SW480 (cell line): ENCODE results near the gene C1orf174.
A peak's percentile ranks its signal among the peaks of the same experiment; 100 is the strongest.

Experiments used
- DNase-seq: peaks from one replicate; pipeline ENCODE4 v3.0.0-alpha.2; 2016; ENCODE audit warnings: low spot score

C1orf174 gene

GRCh38 chr1:3900150-3900968 lies at the start of gene C1orf174:
Gene C1orf174, minus strand, starts transcription at chr1:3900272. Its CDS starts 86 bp downstream, at chr1:3900186.
- DNase-seq, result peak; percentile 99

GRCh38 chr1:3948344-3948743 lies 48.3 kb upstream of the C1orf174 start:
- no peak for DNase-seq

GRCh38 chr1:3945916-3946840 lies 46.1 kb upstream of the C1orf174 start:
- DNase-seq, result no peak

- DNase-seq, result no peak
These were observed 45.1 kb upstream of the C1orf174 start for GRCh38 chr1:3945222-3945621.

GRCh38 chr1:3944578-3945125 lies 44.6 kb upstream of the C1orf174 start:
- DNase-seq, result no peak

- no peak for DNase-seq
These were observed 43.9 kb upstream of the C1orf174 start for GRCh38 chr1:3943806-3944577.

GRCh38 chr1:3943123-3943431 lies 43.0 kb upstream of the C1orf174 start:
- DNase-seq, result no peak

- DNase-seq, result no peak
These were observed 42.5 kb upstream of the C1orf174 start for GRCh38 chr1:3942416-3943122.

- DNase-seq, result no peak
These were observed 40.8 kb upstream of the C1orf174 start for GRCh38 chr1:3940754-3941345.

GRCh38 chr1:3940081-3940753 lies 40.1 kb upstream of the C1orf174 start:
- no peak for DNase-seq

GRCh38 chr1:3939242-3940080 lies 39.4 kb upstream of the C1orf174 start:
- no peak for DNase-seq

- no peak for DNase-seq
These were observed 32.3 kb upstream of the C1orf174 start for GRCh38 chr1:3932156-3932919.

GRCh38 chr1:3931007-3931912 lies 31.2 kb upstream of the C1orf174 start:
- DNase-seq, result no peak

GRCh38 chr1:3930301-3931006 lies 30.4 kb upstream of the C1orf174 start:
- DNase-seq, result no peak

GRCh38 chr1:3929126-3929525 lies 29.1 kb upstream of the C1orf174 start:
- no peak for DNase-seq

GRCh38 chr1:3928586-3928985 lies 28.5 kb upstream of the C1orf174 start:
- no peak for DNase-seq

- no peak for DNase-seq
These were observed 26.9 kb upstream of the C1orf174 start for GRCh38 chr1:3926956-3927355.
